ENCODE data around the gene CANT1.

CANT1 gene

GRCh38 chr17:78991017-78991738, 18.4 kb downstream of the CANT1 start:
- no peak for TF ChIP-seq ZFX (IDR thresholded peaks at IDR 0.05; ENCODE audit: borderline replicate concordance)
- no peak for TF ChIP-seq CTCF (IDR thresholded peaks at IDR 0.05)
- H3K27ac ChIP-seq, result no peak overlapping the region

GRCh38 chr17:78990349-78991016, 19.1 kb downstream of the CANT1 start:
- H3K27ac ChIP-seq, result no peak overlapping the region
- TF ChIP-seq CTCF (IDR thresholded peaks at IDR 0.05) (no peak), ZFX (IDR thresholded peaks at IDR 0.05; ENCODE audit: borderline replicate concordance) (no peak)

- TF ChIP-seq ZFX (IDR thresholded peaks at IDR 0.05; ENCODE audit: borderline replicate concordance) (no peak), CTCF (IDR thresholded peaks at IDR 0.05) (no peak)
- no peak overlapping the region for H3K27ac ChIP-seq
These were observed 21.4 kb downstream of the CANT1 start for GRCh38 chr17:78988152-78988551.

GRCh38 chr17:78986649-78987328, 22.8 kb downstream of the CANT1 start:
- TF ChIP-seq ZFX (IDR thresholded peaks at IDR 0.05; ENCODE audit: borderline replicate concordance) (no peak), CTCF (IDR thresholded peaks at IDR 0.05) (no peak)
- H3K27ac ChIP-seq, result peak overlapping the region; percentile 35; the same call in 1 of the 2 replicates

GRCh38 chr17:78986048-78986648, 23.4 kb downstream of the CANT1 start:
- peak overlapping the region; percentile 35; the same call in 1 of the 2 replicates for H3K27ac ChIP-seq
- TF ChIP-seq ZFX (IDR thresholded peaks at IDR 0.05; ENCODE audit: borderline replicate concordance) (no peak), CTCF (IDR thresholded peaks at IDR 0.05) (0 out of 2 replicates have a peak, but pooled peaks have one; percentile 12)

- H3K27ac ChIP-seq, result no peak overlapping the region
- no peak for TF ChIP-seq CTCF (IDR thresholded peaks at IDR 0.05)
- TF ChIP-seq ZFX (IDR thresholded peaks at IDR 0.05; ENCODE audit: borderline replicate concordance), result no peak
These were observed 24.2 kb downstream of the CANT1 start for GRCh38 chr17:78985395-78985794.

Measured in 22Rv1 (cell line).